ENCODE results near the gene LAMC3.
"Not testable (repeated sequence)": the region's sequence is repeated elsewhere in the genome, so short reads cannot be mapped to it uniquely, and the experiment has no call there.

The LAMC3 gene

GRCh38 chr9:131105952-131106351 is 97.0 kb downstream of the LAMC3 start:
- in situ Hi-C loops (cut with MboI; ENCODE audit: low sequenced_read_pairs) = no loop called here
- DNase-seq (ENCODE audit: low spot score in 2 of 2) = no peak

GRCh38 chr9:131107760-131108159 is 98.8 kb downstream of the LAMC3 start:
- Histone ChIP-seq H3K27me3 (ENCODE audit: low read depth) (no peaks in the 10 kb centered on the region), H3K4me1 (no peaks in the 10 kb centered on the region), H3K9me3 (no peaks in the 10 kb centered on the region), H3K36me3 (replicated peaks) (no peaks in the 10 kb centered on the region), H3K4me3 (no peak overlapping the region)
- in situ Hi-C loops (cut with MboI; ENCODE audit: low sequenced_read_pairs) = no loop called here
- no peak for DNase-seq (ENCODE audit: low spot score in 2 of 2)

More at GRCh38 chr9:131105952-131106351, 97.0 kb downstream of the LAMC3 start:
- Histone ChIP-seq H3K27me3 (ENCODE audit: low read depth) (no peaks in the 10 kb centered on the region), H3K9me3 (no peaks in the 10 kb centered on the region), H3K36me3 (replicated peaks) (no peaks in the 10 kb centered on the region), H3K4me3 (no peak overlapping the region), H3K4me1 (no peaks in the 10 kb centered on the region)

GRCh38 chr9:131111186-131111853 is 102.3 kb downstream of the LAMC3 start:
- Histone ChIP-seq H3K27me3 (ENCODE audit: low read depth) (no peaks in the 10 kb centered on the region), H3K4me1 (peaks cover 3% of the 10 kb centered on the region), H3K36me3 (replicated peaks) (0 out of 2 replicates have a peak, but pooled peaks cover 3% of the 10 kb centered on the region), H3K9me3 (no peaks in the 10 kb centered on the region), H3K4me3 (no peak overlapping the region)
- in situ Hi-C loops (cut with MboI; ENCODE audit: low sequenced_read_pairs) = no loop called here
- DNase-seq (ENCODE audit: low spot score in 2 of 2) = no peak

- in situ Hi-C loops (cut with MboI; ENCODE audit: low sequenced_read_pairs) = no loop called here
- Histone ChIP-seq H3K4me3 (no peak overlapping the region), H3K36me3 (replicated peaks) (0 out of 2 replicates have a peak, but pooled peaks cover 3% of the 10 kb centered on the region), H3K9me3 (no peaks in the 10 kb centered on the region), H3K4me1 (peaks cover 4% of the 10 kb centered on the region), H3K27me3 (ENCODE audit: low read depth) (no peaks in the 10 kb centered on the region)
- no peak for DNase-seq (ENCODE audit: low spot score in 2 of 2)
Observed at GRCh38 chr9:131111854-131112311, 102.9 kb downstream of the LAMC3 start.

GRCh38 chr9:131112374-131113154 is 103.6 kb downstream of the LAMC3 start:
- no peak for DNase-seq (ENCODE audit: low spot score in 2 of 2)
- Histone ChIP-seq H3K9me3 (no peaks in the 10 kb centered on the region), H3K4me1 (peaks cover 4% of the 10 kb centered on the region), H3K4me3 (no peak overlapping the region), H3K36me3 (replicated peaks) (0 out of 2 replicates have a peak, but pooled peaks cover 3% of the 10 kb centered on the region), H3K27me3 (ENCODE audit: low read depth) (no peaks in the 10 kb centered on the region)
- in situ Hi-C loops (cut with MboI; ENCODE audit: low sequenced_read_pairs) = no loop called here

GRCh38 chr9:131113655-131114054 is 104.7 kb downstream of the LAMC3 start:
- Histone ChIP-seq H3K9me3 (no peaks in the 10 kb centered on the region), H3K4me1 (peaks cover 4% of the 10 kb centered on the region), H3K4me3 (no peak overlapping the region), H3K27me3 (ENCODE audit: low read depth) (no peaks in the 10 kb centered on the region), H3K36me3 (replicated peaks) (0 out of 2 replicates have a peak, but pooled peaks cover 3% of the 10 kb centered on the region)
- in situ Hi-C loops (cut with MboI; ENCODE audit: low sequenced_read_pairs) = no loop called here
- DNase-seq (ENCODE audit: low spot score in 2 of 2) = no peak

GRCh38 chr9:131114084-131114535 is 105.1 kb downstream of the LAMC3 start:
- H3K36me3 ChIP-seq (replicated peaks) = 0 out of 2 replicates have a peak, but pooled peaks cover 7% of the 10 kb centered on the region
- no peak for DNase-seq (ENCODE audit: low spot score in 2 of 2)
- H3K4me3 ChIP-seq = no peak overlapping the region
- in situ Hi-C loops (cut with MboI; ENCODE audit: low sequenced_read_pairs) = no loop called here
- no peaks in the 10 kb centered on the region for H3K9me3 ChIP-seq
- peaks cover 4% of the 10 kb centered on the region for H3K4me1 ChIP-seq
- H3K27me3 ChIP-seq (ENCODE audit: low read depth) = no peaks in the 10 kb centered on the region

- H3K36me3 ChIP-seq (replicated peaks); DNase-seq (ENCODE audit: low spot score in 2 of 2); H3K9me3 ChIP-seq; H3K27me3 ChIP-seq (ENCODE audit: low read depth); H3K4me1 ChIP-seq; in situ Hi-C loops (cut with MboI; ENCODE audit: low sequenced_read_pairs); H3K4me3 ChIP-seq: not testable (repeated sequence)
Observed at GRCh38 chr9:131115360-131115742, 106.4 kb downstream of the LAMC3 start.

- H3K4me1 ChIP-seq = peaks cover 4% of the 10 kb centered on the region
- H3K4me3 ChIP-seq = no peak overlapping the region
- no peaks in the 10 kb centered on the region for H3K27me3 ChIP-seq (ENCODE audit: low read depth)
- H3K36me3 ChIP-seq (replicated peaks) = peaks cover 7% of the 10 kb centered on the region
- in situ Hi-C loops (cut with MboI; ENCODE audit: low sequenced_read_pairs) = no loop called here
- no peaks in the 10 kb centered on the region for H3K9me3 ChIP-seq
- DNase-seq (ENCODE audit: low spot score in 2 of 2) = peak; percentile 37 to 60
Observed at GRCh38 chr9:131116281-131117120, 107.5 kb downstream of the LAMC3 start.

- peaks cover 7% of the 10 kb centered on the region for H3K36me3 ChIP-seq (replicated peaks)
- no peak for DNase-seq (ENCODE audit: low spot score in 2 of 2)
- in situ Hi-C loops (cut with MboI; ENCODE audit: low sequenced_read_pairs) = no loop called here
- H3K27me3 ChIP-seq (ENCODE audit: low read depth) = no peaks in the 10 kb centered on the region
- no peaks in the 10 kb centered on the region for H3K9me3 ChIP-seq
- H3K4me1 ChIP-seq = peaks cover 4% of the 10 kb centered on the region
- no peak overlapping the region for H3K4me3 ChIP-seq
Observed at GRCh38 chr9:131117121-131117761, 108.3 kb downstream of the LAMC3 start.

GRCh38 chr9:131117762-131118145 is 108.8 kb downstream of the LAMC3 start:
- in situ Hi-C loops (cut with MboI; ENCODE audit: low sequenced_read_pairs) = no loop called here
- no peak for DNase-seq (ENCODE audit: low spot score in 2 of 2)
- Histone ChIP-seq H3K27me3 (ENCODE audit: low read depth) (no peaks in the 10 kb centered on the region), H3K4me3 (no peak overlapping the region), H3K36me3 (replicated peaks) (peaks cover 7% of the 10 kb centered on the region), H3K9me3 (no peaks in the 10 kb centered on the region), H3K4me1 (peaks cover 4% of the 10 kb centered on the region)

GRCh38 chr9:131119600-131119999 is 110.6 kb downstream of the LAMC3 start:
- Histone ChIP-seq H3K4me3 (no peak overlapping the region), H3K27me3 (ENCODE audit: low read depth) (no peaks in the 10 kb centered on the region), H3K9me3 (no peaks in the 10 kb centered on the region), H3K4me1 (peaks cover 6% of the 10 kb centered on the region), H3K36me3 (replicated peaks) (peaks cover 7% of the 10 kb centered on the region)
- no peak for DNase-seq (ENCODE audit: low spot score in 2 of 2)
- in situ Hi-C loops (cut with MboI; ENCODE audit: low sequenced_read_pairs) = no loop called here

GRCh38 chr9:131120620-131121228 is 111.8 kb downstream of the LAMC3 start:
- H3K36me3 ChIP-seq (replicated peaks) = peaks cover 7% of the 10 kb centered on the region
- in situ Hi-C loops (cut with MboI; ENCODE audit: low sequenced_read_pairs) = no loop called here
- no peaks in the 10 kb centered on the region for H3K9me3 ChIP-seq
- DNase-seq (ENCODE audit: low spot score in 2 of 2) = no peak
- H3K4me3 ChIP-seq = no peak overlapping the region
- peaks cover 6% of the 10 kb centered on the region for H3K4me1 ChIP-seq
- no peaks in the 10 kb centered on the region for H3K27me3 ChIP-seq (ENCODE audit: low read depth)

All from HAP-1 (cell line).